Hepatocyte (in vitro differentiated cells): Measurements from ENCODE around the gene UTS2B. TPM values are rescaled to one million over a fixed set of nuclear protein-coding genes. Genes with fewer than 3 reads are reported as not detected.
A peak's percentile ranks its signal among the peaks of the same experiment; 100 is the strongest.

Source experiments
- DNase-seq: peaks from one replicate; pipeline ENCODE4 v3.0.0-alpha.2; 2016; ENCODE audit warnings: low spot score
- H2AFZ ChIP-seq: fragments of 200-600 bp; sonication (generic); 2 replicates; pipeline ENCODE4 v1.6.0; 2016; ENCODE audit warnings: antibody characterized with exemption, mild to moderate bottlenecking
- H3K27ac ChIP-seq: fragments of 200-600 bp; sonication (generic); 2 replicates; pipeline ENCODE4 v1.5.1; 2016; ENCODE audit warnings: mild to moderate bottlenecking
- H3K27me3 ChIP-seq: fragments of 200-600 bp; sonication (generic); 2 replicates; pipeline ENCODE4 v1.6.1; 2016
- H3K36me3 ChIP-seq: fragments of 200-600 bp; sonication (generic); replicated peaks from 2 replicates; pipeline ENCODE4 v1.5.1; 2016; ENCODE audit warnings: low read depth; ENCODE audit not compliant: insufficient read depth
- H3K4me1 ChIP-seq: fragments of 200-600 bp; sonication (generic); 2 replicates; pipeline ENCODE4 v1.5.1; 2016; ENCODE audit warnings: mild to moderate bottlenecking, moderate library complexity; ENCODE audit not compliant: insufficient read depth
- H3K4me2 ChIP-seq: fragments of 200-600 bp; sonication (generic); 2 replicates; pipeline ENCODE4 v1.6.0; 2016
- H3K4me3 ChIP-seq: fragments of 200-600 bp; sonication (generic); 2 replicates; pipeline ENCODE4 v1.5.1; 2016; ENCODE audit warnings: mild to moderate bottlenecking
- H3K79me2 ChIP-seq: fragments of 200-600 bp; sonication (generic); 2 replicates; pipeline ENCODE4 v1.6.0; 2017; ENCODE audit warnings: mild to moderate bottlenecking
- H3K9me2 ChIP-seq: fragments of 200-600 bp; sonication (generic); replicated peaks from 2 replicates; pipeline ENCODE4 v1.6.0; 2017; ENCODE audit warnings: mild to moderate bottlenecking; ENCODE audit not compliant: insufficient read depth
- H3K9me3 ChIP-seq: fragments of 200-600 bp; sonication (generic); 2 replicates; pipeline ENCODE4 v1.5.1; 2016; ENCODE audit warnings: low read depth, mild to moderate bottlenecking
- H4K20me1 ChIP-seq: fragments of 200-600 bp; sonication (generic); 2 replicates; pipeline ENCODE4 v1.6.0; 2016; ENCODE audit warnings: mild to moderate bottlenecking; ENCODE audit not compliant: insufficient read depth, poor library complexity, severe bottlenecking
- EZH2 ChIP-seq: fragments of 200-600 bp; sonication (generic); IDR thresholded peaks from 2 replicates; pipeline ENCODE4 v1.6.1; 2016; ENCODE audit warnings: antibody characterized with exemption, mild to moderate bottlenecking, borderline replicate concordance
- EZH2phosphoT487 ChIP-seq: fragments of 200-600 bp; sonication (generic); IDR thresholded peaks from one replicate; pipeline ENCODE4 v1.6.1; 2018; ENCODE audit warnings: antibody characterized with exemption, mild to moderate bottlenecking, low read depth, moderate library complexity; ENCODE audit not compliant: unreplicated experiment, severe bottlenecking
- WGBS: methylation state at CpG from one replicate; pipeline ENCODE4 v1.1.6; 2016; ENCODE audit warnings: low lambda C conversion rate; ENCODE audit errors: missing lambda C conversion rate; 5-methylcytosine and 5-hydroxymethylcytosine counted together
- polyA plus RNA-seq: library from polyadenylated mRNA; unstranded; fragments of >200 nt; fragmentation: Nextera tagmentation; extraction: Ambion mirVana; gene quantifications from 2 replicates; pipeline ENCODE4 v1.2.1, GENCODE V29; 2016
- total RNA-seq: library from RNA; depleted of rRNA; stranded (reverse); fragments of >200 nt; gene quantifications from 2 replicates; pipeline ENCODE4 v1.2.3, GENCODE V29; 2014
- TF ChIP-seq, protein P1 (sequence below): fragments of 200-600 bp; sonication (generic); IDR thresholded peaks from 2 replicates; pipeline ENCODE4 v1.5.1; 2016; ENCODE audit warnings: antibody characterized with exemption, mild to moderate bottlenecking; ENCODE audit not compliant: poor library complexity

UTS2B gene
- total and polyA plus RNA-seq, 2 experiments from 2014 or later: 0.07 to 0.19 TPM

DNA sequence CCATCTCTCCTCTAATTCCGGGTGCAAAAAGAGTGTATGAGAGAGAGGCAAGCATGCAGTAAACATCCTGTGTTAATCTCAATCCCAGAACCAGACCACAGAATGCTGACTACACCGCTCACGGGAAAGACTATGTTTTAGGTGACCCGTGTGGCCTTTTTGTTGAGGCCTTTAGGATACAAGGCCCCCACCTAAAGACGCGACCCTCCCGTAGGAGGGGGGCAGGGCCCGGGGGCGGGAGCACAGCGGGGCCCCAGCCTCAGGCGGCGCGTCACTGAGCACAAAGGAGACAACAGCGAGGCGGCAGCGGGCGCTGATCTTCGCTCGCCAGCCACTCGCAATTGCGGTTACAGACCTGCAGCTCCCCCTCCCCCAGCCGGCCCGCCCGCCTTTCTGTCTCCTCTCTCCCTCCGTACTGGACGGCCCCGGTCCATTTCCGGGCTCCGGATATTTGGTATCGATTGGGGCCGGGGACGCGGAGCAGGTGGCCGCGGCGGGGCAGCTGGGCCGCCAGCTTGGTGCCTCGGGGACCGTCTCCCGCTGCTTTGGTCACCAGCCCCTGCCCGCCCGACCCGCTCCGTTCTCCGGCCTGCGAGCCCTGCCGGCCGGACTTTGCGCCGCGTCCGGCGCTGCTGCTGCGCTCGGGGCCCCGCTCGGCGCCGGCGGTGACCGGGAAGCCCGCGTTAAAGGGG is 1.2 kb downstream of the UTS2B start, which contains the start of gene CCDC50:
TSS of gene CCDC50 (plus strand) at position 433 of the 692 bp plus-strand sequence. CDS start 281 bp downstream, outside the sequence.
- Histone ChIP-seq H3K4me3 (peak within 1 kb of the TSS; percentile 83), H3K4me2 (peak within 1 kb of the TSS; percentile 77), H3K4me1 (peaks cover 13% of the 10 kb centered on the region), H3K9me3 (no peaks in the 10 kb centered on the region), H3K36me3 (no peaks in the 10 kb centered on the region), H3K27ac (peak within 1 kb of the TSS; percentile 98), H3K9me2 (no peaks in the 10 kb centered on the region), H3K27me3 (no peaks in the 10 kb centered on the region), H2AFZ (peak within 1 kb of the TSS; percentile 88), H4K20me1 (peaks cover 11% of the 10 kb centered on the region), H3K79me2 (peaks cover 40% of the 10 kb centered on the region)
- peak; percentile 90 for DNase-seq
- WGBS: 0% methylated on average over 12 of the region's 63 CpGs
- no peak for TF ChIP-seq EZH2
- TF ChIP-seq, protein P1, sequence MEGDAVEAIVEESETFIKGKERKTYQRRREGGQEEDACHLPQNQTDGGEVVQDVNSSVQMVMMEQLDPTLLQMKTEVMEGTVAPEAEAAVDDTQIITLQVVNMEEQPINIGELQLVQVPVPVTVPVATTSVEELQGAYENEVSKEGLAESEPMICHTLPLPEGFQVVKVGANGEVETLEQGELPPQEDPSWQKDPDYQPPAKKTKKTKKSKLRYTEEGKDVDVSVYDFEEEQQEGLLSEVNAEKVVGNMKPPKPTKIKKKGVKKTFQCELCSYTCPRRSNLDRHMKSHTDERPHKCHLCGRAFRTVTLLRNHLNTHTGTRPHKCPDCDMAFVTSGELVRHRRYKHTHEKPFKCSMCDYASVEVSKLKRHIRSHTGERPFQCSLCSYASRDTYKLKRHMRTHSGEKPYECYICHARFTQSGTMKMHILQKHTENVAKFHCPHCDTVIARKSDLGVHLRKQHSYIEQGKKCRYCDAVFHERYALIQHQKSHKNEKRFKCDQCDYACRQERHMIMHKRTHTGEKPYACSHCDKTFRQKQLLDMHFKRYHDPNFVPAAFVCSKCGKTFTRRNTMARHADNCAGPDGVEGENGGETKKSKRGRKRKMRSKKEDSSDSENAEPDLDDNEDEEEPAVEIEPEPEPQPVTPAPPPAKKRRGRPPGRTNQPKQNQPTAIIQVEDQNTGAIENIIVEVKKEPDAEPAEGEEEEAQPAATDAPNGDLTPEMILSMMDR: no peak
- no peak for TF ChIP-seq EZH2phosphoT487

DNA sequence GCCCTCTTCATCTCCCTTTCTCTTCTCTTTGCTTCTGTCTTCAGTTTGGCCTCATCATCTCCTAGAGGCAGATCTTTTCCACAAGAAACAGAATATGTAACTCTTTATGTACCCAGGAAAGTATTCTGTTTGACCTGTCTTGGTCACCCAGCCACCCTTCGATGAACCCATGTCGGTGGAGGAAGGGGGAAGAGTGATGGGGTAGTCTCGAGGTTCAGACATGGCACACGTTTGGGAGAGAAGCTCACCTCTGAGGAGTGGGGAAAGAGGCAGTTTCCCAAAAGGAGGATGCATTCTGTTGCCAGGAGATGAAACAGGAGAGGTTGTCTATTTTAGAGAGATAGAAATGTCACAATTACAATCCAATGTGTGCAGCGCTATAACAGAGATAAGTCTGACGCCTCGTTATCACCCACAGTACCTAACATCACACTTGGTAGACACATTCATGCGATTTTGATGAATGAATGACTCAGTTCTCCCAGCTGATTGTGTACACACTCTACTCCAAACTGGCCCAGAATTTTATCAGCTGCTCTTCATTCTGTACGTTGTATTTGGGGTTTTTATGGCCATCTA is 1.9 kb downstream of the UTS2B start:
- Histone ChIP-seq H3K9me2 (no peaks in the 10 kb centered on the region), H3K9me3 (no peaks in the 10 kb centered on the region), H3K4me1 (peaks cover 13% of the 10 kb centered on the region), H3K79me2 (peaks cover 33% of the 10 kb centered on the region), H3K27ac (peak overlapping the region; percentile 98), H3K36me3 (no peaks in the 10 kb centered on the region), H3K27me3 (no peaks in the 10 kb centered on the region), H3K4me3 (peak overlapping the region; percentile 83), H2AFZ (peak overlapping the region; percentile 88), H4K20me1 (peaks cover 11% of the 10 kb centered on the region), H3K4me2 (peak overlapping the region; percentile 77)
- WGBS: 45% methylated on average over 9 of the region's 9 CpGs
- peak; percentile 28 for DNase-seq
- TF ChIP-seq EZH2 (no peak), EZH2phosphoT487 (no peak)
- TF ChIP-seq, protein P1: no peak

DNA sequence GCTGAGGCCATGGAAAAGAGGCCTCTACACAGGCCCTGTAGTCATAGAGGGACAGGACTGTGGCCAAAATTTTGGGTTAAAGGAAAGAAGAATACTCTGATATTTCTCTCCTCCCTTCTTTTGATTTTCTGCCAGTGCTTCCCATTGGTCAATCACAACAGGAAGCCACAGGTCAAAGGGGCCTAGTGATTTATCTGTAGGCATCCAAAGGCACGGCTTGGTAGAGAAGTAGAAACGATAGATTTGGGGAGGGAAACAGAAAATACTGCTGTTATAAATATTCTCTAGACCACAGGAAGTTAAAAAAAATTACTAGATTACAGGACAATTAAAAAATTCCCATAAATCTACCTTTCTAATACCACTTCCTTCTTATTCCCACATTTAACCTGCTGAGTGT is 2.8 kb downstream of the UTS2B start:
- Histone ChIP-seq H3K36me3 (no peaks in the 10 kb centered on the region), H3K4me2 (no peak overlapping the region), H4K20me1 (peaks cover 8% of the 10 kb centered on the region), H3K79me2 (peaks cover 24% of the 10 kb centered on the region), H2AFZ (no peak overlapping the region), H3K4me1 (peaks cover 13% of the 10 kb centered on the region), H3K27me3 (no peaks in the 10 kb centered on the region), H3K27ac (no peak overlapping the region), H3K9me3 (no peaks in the 10 kb centered on the region), H3K4me3 (no peak overlapping the region), H3K9me2 (no peaks in the 10 kb centered on the region)
- no peak for DNase-seq
- 59% methylated on average over 2 of the region's 2 CpGs for WGBS
- no peak for TF ChIP-seq EZH2
- TF ChIP-seq, protein P1: no peak
- TF ChIP-seq EZH2phosphoT487: no peak
